Measurements from ENCODE around the gene PRR33.

PRR33 gene

GRCh38 chr11:1839204-1839923 is 52.3 kb downstream of the PRR33 start:
- in situ Hi-C loops (cut with MboI; ENCODE audit: low sequenced_read_pairs) = no loop called here

GRCh38 chr11:1838426-1839144 is 53.1 kb downstream of the PRR33 start, which contains the start of gene TNNI2:
TSS of gene TNNI2 (plus strand) at chr11:1838981. CDS start at chr11:1839697, 716 bp downstream.
- in situ Hi-C loops (cut with MboI; ENCODE audit: low sequenced_read_pairs) = no loop called here
